ENCODE results near the gene TMEM176A.
A peak's percentile ranks its signal among the peaks of the same experiment; 100 is the strongest.

TMEM176A gene

GRCh38 chr7:150820578-150821198 lies 20.1 kb downstream of the TMEM176A start:
- no peak for DNase-seq

DNA sequence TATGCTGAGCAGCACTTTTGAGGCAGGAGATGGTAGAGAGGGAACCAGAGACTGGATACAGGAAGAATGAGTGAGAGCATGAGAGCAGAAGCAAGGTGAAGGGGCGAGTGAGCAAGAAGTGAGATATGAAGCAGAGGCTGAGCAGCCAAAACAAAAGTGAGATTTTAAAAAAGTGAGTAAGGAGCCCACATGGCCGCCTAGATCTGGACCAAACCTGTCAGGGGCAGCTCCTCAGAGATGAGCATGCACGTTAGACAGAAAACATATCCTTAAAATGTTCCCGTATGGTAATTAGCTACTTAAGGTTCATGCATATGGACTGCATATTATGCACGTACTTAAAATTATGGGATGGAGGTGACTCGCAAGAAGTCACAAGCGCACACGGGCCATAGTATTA lies 22.5 kb downstream of the TMEM176A start:
- no peak for DNase-seq

- DNase-seq, result no peak
Observed at GRCh38 chr7:150823484-150824126, 23.0 kb downstream of the TMEM176A start.

DNA sequence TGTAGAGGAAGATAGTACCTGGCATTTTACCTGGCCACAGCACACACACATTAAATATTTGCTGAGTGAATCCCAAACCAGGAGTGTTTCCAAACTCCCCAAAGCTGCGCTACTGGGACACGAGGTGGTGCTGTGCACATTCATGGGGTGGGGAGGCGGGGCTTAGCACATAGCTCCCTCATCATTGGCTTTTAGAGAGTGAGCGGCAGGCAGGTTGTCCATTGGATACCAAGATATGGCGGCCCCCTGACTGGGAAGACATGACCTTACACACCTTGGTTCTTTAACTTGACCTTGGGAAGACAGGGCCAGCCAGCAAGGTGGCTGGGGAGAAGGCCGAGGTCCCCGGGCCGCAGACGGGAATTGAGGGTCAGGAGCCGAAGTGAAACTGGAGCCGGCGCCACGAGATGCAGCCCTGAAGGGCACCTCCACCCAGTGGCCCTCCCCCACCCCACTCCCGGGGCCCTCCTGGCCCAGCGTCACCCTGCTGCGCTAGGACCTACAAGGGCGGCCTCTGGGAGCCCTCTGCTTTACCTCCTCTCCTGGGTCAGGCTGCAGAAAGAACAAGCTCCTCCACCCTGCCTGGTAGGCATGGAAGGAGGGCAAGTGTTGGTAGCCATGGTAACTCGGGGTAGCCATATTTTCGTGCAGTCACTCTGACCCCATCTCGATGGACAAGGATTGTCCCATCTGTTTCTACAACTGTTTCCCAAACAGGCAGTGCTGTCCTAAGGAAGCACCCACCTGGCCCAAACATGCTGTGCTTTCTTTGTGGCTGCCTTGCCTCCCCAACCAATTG lies 24.0 kb downstream of the TMEM176A start:
- DNase-seq, result peak; percentile 0 to 23

GRCh38 chr7:150826061-150826849 lies 25.7 kb downstream of the TMEM176A start:
- no peak for DNase-seq

DNA sequence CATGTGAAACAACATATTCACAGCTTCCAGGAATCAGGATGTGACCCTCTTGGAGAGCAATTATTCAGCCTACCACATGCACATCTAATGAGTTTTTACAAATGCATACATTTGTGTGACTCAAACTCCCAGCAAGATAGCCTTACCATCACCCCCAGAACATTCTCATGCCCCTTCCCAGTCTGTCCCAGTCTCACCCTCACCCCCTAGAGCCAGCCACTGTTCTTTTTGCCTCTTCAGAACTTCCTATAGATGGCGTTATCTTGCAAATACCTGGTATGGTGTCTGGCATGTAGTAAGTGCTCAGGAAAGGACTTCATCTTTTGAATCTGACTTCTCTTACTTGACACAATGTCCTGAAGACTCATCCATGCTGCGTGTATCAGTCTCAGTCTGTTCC lies 27.8 kb downstream of the TMEM176A start:
- DNase-seq, result no peak

- DNase-seq, result no peak
Observed at GRCh38 chr7:150829426-150829825, 28.9 kb downstream of the TMEM176A start.

- no peak for DNase-seq
Observed at GRCh38 chr7:150830937-150831336, 30.4 kb downstream of the TMEM176A start.

DNA sequence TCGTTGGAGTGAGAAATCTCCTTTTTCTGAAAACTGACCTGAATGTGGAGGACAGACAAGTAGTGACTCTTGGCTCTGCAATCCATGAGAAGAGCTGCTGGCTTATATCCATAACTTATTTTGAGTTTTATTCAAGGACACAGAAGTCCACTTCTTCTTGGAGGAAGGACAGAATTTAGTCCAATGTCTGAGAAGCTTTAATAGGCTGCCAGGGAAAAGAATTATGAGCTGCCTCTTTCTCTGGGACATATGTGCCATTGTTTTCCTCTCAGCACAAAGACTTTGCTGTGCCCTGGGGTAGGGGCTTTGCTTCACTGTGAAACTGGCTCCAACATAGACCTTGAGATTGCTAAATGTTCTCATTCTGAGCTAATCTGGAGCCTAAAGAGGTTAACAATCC lies 31.3 kb downstream of the TMEM176A start:
- no peak for DNase-seq

DNA sequence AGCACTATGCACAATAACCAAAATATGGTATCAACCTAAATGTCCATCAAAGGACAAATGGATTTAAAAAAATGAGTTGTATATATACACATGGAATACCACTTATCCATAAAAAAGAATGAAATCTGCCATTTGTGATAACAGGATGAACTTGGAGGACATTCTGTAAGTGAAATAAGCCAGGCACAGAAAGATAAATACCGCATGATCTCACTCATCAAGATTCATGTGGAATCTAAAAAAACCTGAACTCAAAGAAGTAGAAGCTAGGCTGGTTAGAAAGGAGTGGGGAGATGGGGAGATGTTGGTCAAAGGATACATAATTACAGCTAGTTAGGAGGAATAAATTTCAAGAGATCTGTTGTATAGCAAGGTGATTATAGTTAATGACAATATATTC lies 34.5 kb downstream of the TMEM176A start:
- no peak for DNase-seq

GRCh38 chr7:150835702-150836280 lies 35.2 kb downstream of the TMEM176A start:
- no peak for DNase-seq

GRCh38 chr7:150838965-150839650 lies 38.5 kb downstream of the TMEM176A start:
- no peak for DNase-seq

- no peak for DNase-seq
Observed at GRCh38 chr7:150842018-150842417, 41.4 kb downstream of the TMEM176A start.

- no peak for DNase-seq
Observed at GRCh38 chr7:150842716-150843115, 42.1 kb downstream of the TMEM176A start.

- DNase-seq, result no peak
Observed at GRCh38 chr7:150845421-150845861, 44.9 kb downstream of the TMEM176A start.

DNA sequence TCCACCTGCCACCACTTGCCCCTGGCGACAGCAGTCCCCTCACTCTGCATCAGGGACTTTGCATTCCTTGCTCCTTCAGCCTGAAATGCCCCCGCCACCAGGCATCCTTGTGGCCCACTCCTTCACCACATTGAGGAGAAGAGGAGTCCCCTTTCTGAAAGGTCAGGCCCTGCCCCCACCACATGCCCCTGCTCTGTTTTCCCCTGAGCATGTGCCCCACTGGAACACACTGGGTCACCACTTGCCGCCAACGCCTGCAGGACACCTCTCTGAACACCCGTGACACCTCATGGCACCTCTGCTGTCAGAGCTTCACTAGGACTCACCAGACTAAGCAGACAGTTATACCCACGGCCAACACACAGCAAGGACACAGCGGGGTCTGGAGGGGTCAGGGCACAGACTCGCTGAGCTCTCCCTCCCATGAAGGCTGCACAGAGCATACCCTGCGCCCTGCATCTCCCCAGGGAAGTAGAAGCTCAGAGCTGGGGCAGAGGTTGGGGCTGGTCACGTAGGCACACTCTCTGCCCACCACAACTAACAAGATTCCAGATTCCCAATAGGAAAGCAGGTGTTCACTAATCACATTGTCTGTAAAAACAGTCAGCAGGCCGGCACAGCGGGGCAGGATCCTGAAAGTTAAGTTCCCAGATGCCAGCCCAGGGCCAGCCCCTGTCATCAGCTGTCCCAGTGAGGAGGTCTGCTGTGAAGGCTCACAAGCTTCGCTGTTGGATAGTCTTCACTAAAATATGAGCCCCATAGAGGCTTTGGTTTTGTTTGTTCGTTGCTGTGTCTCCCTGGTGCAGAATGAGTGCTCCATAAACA lies 45.9 kb downstream of the TMEM176A start:
- no peak for DNase-seq

- no peak for DNase-seq
Observed at GRCh38 chr7:150847536-150847935, 47.0 kb downstream of the TMEM176A start.

GRCh38 chr7:150848111-150848510 lies 47.5 kb downstream of the TMEM176A start:
- DNase-seq, result no peak

DNA sequence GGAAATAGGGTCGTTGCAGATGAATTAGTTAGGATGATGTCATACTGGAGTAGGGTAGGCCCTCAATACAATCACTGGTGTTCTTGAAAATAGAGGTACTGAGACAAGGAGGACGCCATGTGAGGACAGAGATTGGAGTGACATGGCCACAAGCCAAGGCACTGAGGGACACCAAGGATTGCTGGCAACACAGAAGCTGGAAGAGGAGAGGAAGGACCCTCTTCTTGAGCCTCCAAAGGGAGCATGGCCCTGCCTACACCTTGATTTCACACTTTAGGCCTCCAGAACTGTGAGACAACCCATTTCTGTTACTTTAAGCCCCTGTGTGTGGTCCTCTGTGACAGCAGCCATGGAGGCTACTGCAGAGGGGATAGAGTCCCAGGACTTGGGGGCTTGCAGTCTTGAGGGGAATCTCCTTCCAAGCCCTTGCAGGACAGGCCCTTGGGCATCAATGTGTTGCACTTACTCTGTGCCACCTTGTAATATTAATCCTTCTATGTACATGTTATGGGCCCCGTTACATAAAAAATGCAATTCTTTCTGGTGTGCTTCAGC lies 48.1 kb downstream of the TMEM176A start:
- no peak for DNase-seq

DNA sequence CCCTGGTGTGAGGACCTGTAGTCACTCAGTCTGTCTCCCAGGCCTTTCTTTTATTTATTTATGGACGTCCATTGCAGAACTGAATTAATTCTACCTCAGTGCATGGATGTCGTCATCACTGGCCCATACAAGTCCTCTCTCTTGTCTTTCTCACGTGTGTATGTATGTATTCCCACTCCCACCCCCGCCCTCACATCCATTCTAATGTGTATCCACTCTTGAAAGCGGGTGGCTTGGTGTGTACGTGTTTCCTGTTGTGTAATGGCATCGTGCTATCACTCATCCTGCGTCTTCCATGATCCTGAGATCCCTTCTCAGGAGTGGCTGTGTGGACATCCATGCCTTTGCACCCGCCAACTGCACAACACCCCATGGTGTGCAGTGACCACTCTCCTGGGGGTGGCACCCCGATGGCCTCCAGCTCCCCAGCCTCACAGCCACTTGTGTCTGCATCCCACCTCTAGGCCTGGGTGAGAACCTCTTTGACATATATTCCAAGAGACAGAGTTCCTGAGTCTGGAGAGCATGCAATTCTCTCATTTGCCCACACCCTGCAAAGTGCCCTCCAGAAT lies 48.7 kb downstream of the TMEM176A start:
- no peak for DNase-seq

GRCh38 chr7:150850273-150850672 lies 49.7 kb downstream of the TMEM176A start:
- DNase-seq, result no peak

All from NCI-H446 (cell line).